SK-N-SH (cell line): ENCODE data around the gene DEFB114. TPM values are rescaled to one million over a fixed set of nuclear protein-coding genes. Genes with fewer than 3 reads are reported as not detected.

Experiments
- CTCF ChIA-PET: fragments of 300-600, 350-600 bp; formaldehyde crosslinking; extraction: SDS; loops from one replicate; lab custom pipeline; 2021; lab: Yijun Ruan, JAX
- POLR2A ChIA-PET: fragments of 350-600 bp; sonication (Branson Sonifier 250); formaldehyde crosslinking; extraction: SDS; loops from one replicate; lab custom pipeline; 2020; ENCODE audit warnings: antibody characterized with exemption, inconsistent platforms; lab: Yijun Ruan, JAX
- DNase-seq: peaks from one replicate; pipeline ENCODE4 v3.0.0; 2012
- H2AFZ ChIP-seq: fragments of 200-600 bp; sonication (generic); 2 replicates; pipeline ENCODE4 v1.8.1; 2016; ENCODE audit warnings: antibody characterized with exemption, mild to moderate bottlenecking, low read depth
- H3F3A ChIP-seq: fragments of 200-600 bp; sonication (generic); replicated peaks from 2 replicates; pipeline ENCODE3; 2016; ENCODE audit warnings: antibody characterized with exemption, mild to moderate bottlenecking; ENCODE audit not compliant: insufficient read depth
- H3K27ac ChIP-seq, 2 experiments: fragments of 200-500 bp in 1 of 2; fragments of 200-600 bp in 1 of 2; sonication (Bioruptor generic) in 1 of 2; sonication (generic), shearing (Covaris generic) in 1 of 2; 2 replicates each; pipeline versions ENCODE4 v1.5.1 to v1.6.1; 2014 to 2016; ENCODE audit warnings: low read depth in 2 of 2, inconsistent platforms in 1 of 2, low read length in 1 of 2, mild to moderate bottlenecking in 1 of 2, mixed read lengths in 1 of 2
- H3K27me3 ChIP-seq: fragments of 200-600 bp; sonication (generic), shearing (Covaris generic); 2 replicates; pipeline ENCODE4 v1.6.1; 2016; ENCODE audit warnings: mixed run types; ENCODE audit not compliant: insufficient read depth
- H3K36me3 ChIP-seq, 2 experiments: fragments of 200-500 bp in 1 of 2; fragments of 200-600 bp in 1 of 2; sonication (Bioruptor generic) in 1 of 2; sonication (generic) in 1 of 2; replicated peaks in 1 of 2; 2 replicates each; pipeline versions ENCODE3 to v1.5.1; 2014 to 2016; ENCODE audit warnings: low read length in 1 of 2, mild to moderate bottlenecking in 1 of 2; ENCODE audit not compliant: insufficient read depth in 2 of 2, control insufficient read depth in 1 of 2
- H3K4me1 ChIP-seq, 2 experiments: fragments of 200-500 bp in 1 of 2; fragments of 200-600 bp in 1 of 2; sonication (Bioruptor generic) in 1 of 2; sonication (generic), shearing (Covaris generic) in 1 of 2; 2 replicates each; pipeline versions ENCODE4 v1.5.1 to v1.6.1; 2014 to 2016; ENCODE audit warnings: low read depth in 1 of 2, low read length in 1 of 2, mixed run types in 1 of 2; ENCODE audit not compliant: insufficient read depth in 2 of 2, control insufficient read depth in 1 of 2
- H3K4me2 ChIP-seq: fragments of 200-600 bp; sonication (generic), shearing (Covaris generic); 2 replicates; pipeline ENCODE4 v1.6.1; 2017; ENCODE audit warnings: mixed run types
- H3K4me3 ChIP-seq, 2 experiments: fragments of 200-500 bp in 1 of 2; fragments of 200-600 bp in 1 of 2; sonication (Bioruptor generic) in 1 of 2; sonication (generic), shearing (Covaris generic) in 1 of 2; 2 replicates each; pipeline versions ENCODE4 v1.5.1 to v1.8.1; 2014 to 2016; ENCODE audit warnings: low read depth in 2 of 2, inconsistent platforms in 1 of 2, low read length in 1 of 2, mild to moderate bottlenecking in 1 of 2, mixed read lengths in 1 of 2, moderate library complexity in 1 of 2
- H3K79me2 ChIP-seq: fragments of 200-600 bp; sonication (generic); 2 replicates; pipeline ENCODE4 v1.8.1; 2017; ENCODE audit warnings: mild to moderate bottlenecking; ENCODE audit not compliant: insufficient read depth
- H3K9ac ChIP-seq: fragments of 200-600 bp; sonication (generic); 2 replicates; pipeline ENCODE4 v1.6.1; 2017; ENCODE audit warnings: mixed run types
- H3K9me2 ChIP-seq: fragments of 200-600 bp; sonication (generic); 2 replicates; pipeline ENCODE4 v1.6.1; 2017; ENCODE audit warnings: mixed run types
- H3K9me3 ChIP-seq: fragments of 200-600 bp; sonication (generic); 2 replicates; pipeline ENCODE4 v1.6.1; 2017; ENCODE audit warnings: mixed run types, mild to moderate bottlenecking, moderate library complexity
- H4K20me1 ChIP-seq: fragments of 200-600 bp; sonication (generic); 2 replicates; pipeline ENCODE4 v1.6.1; 2017; ENCODE audit warnings: mild to moderate bottlenecking, mixed run types; ENCODE audit not compliant: insufficient read depth
- CTCF ChIP-seq: fragments of 200-600 bp; sonication (generic); IDR thresholded peaks from 2 replicates; pipeline ENCODE4 v1.6.1; 2017; ENCODE audit warnings: antibody characterized with exemption, mild to moderate bottlenecking, moderate library complexity
- EP300 ChIP-seq, 2 experiments: IDR thresholded peaks; 2 replicates each; pipeline versions ENCODE4 v1.4.0 to v1.6.1; 2012; ENCODE audit warnings: borderline replicate concordance in 1 of 2, low read depth in 1 of 2, low read length in 1 of 2
- EZH2phosphoT487 ChIP-seq: fragments of 200-600 bp; sonication (generic); IDR thresholded peaks from 2 replicates; pipeline ENCODE4 v1.6.1; 2017; ENCODE audit warnings: low read depth, mixed run types, mild to moderate bottlenecking, antibody characterized with exemption, moderate library complexity, borderline replicate concordance
- FOXJ3 ChIP-seq: sonication (generic); formaldehyde crosslinking; IDR thresholded peaks from 2 replicates; pipeline ENCODE4 v1.5.1; 2020; ENCODE audit warnings: mild to moderate bottlenecking, missing genetic modification reagents
- FOXM1 ChIP-seq: IDR thresholded peaks from 2 replicates; pipeline ENCODE4 v1.4.0; 2012; ENCODE audit warnings: low read depth, mild to moderate bottlenecking
- GABPA ChIP-seq: IDR thresholded peaks from 2 replicates; pipeline ENCODE4 v1.4.0; 2012; ENCODE audit warnings: low read depth, mild to moderate bottlenecking
- GATA2 ChIP-seq: sonication (generic); formaldehyde crosslinking; IDR thresholded peaks from 2 replicates; pipeline ENCODE4 v1.5.0; 2020; ENCODE audit warnings: mild to moderate bottlenecking, missing genetic modification reagents
- MXI1 ChIP-seq: IDR thresholded peaks from 2 replicates; pipeline ENCODE4 v1.6.1; 2012; ENCODE audit warnings: mild to moderate bottlenecking, low read depth, low read length, improper control_type of control experiment
- NFIC ChIP-seq: IDR thresholded peaks from 2 replicates; pipeline ENCODE4 v1.4.0; 2012; ENCODE audit warnings: borderline replicate concordance
- PBX3 ChIP-seq: IDR thresholded peaks from 2 replicates; pipeline ENCODE4; 2012
- RAD21 ChIP-seq: IDR thresholded peaks from 2 replicates; pipeline ENCODE4 v1.6.1; 2012; ENCODE audit warnings: mild to moderate bottlenecking, low read length
- RFX5 ChIP-seq: IDR thresholded peaks from 2 replicates; pipeline ENCODE4 v1.6.1; 2012; ENCODE audit warnings: mild to moderate bottlenecking, improper control_type of control experiment, low read length
- TCF12 ChIP-seq: IDR thresholded peaks from 2 replicates; pipeline ENCODE4 v1.4.0; 2012
- TEAD4 ChIP-seq: IDR thresholded peaks from 2 replicates; pipeline ENCODE4 v1.4.0; 2012; ENCODE audit warnings: mild to moderate bottlenecking, borderline replicate concordance; ENCODE audit not compliant: insufficient read depth
- USF1 ChIP-seq: IDR thresholded peaks from 2 replicates; pipeline ENCODE4 v1.4.0; 2012; ENCODE audit warnings: low read depth, borderline replicate concordance
- USF2 ChIP-seq: fragments of 150-350 bp; IDR thresholded peaks from 2 replicates; pipeline ENCODE4 v1.6.1; 2017; ENCODE audit warnings: antibody characterized with exemption, low read length, low read depth, borderline replicate concordance
- ZBTB33 ChIP-seq: IDR thresholded peaks from 2 replicates; pipeline ENCODE4 v1.4.0; 2012; ENCODE audit warnings: low read depth, borderline replicate concordance
- WGBS: methylation state at CpG from one replicate; pipeline ENCODE4 v1.1.6; 2017; ENCODE audit warnings: low lambda C conversion rate; 5-methylcytosine and 5-hydroxymethylcytosine counted together
- polyA plus RNA-seq, 3 experiments: library from polyadenylated mRNA; depleted of rRNA; stranded (reverse); fragments of >200 nt; gene quantifications; 2 replicates each; pipeline ENCODE4 v1.2.3, GENCODE V29; 2012
- TF ChIP-seq, protein P1 (sequence below): IDR thresholded peaks from 2 replicates; pipeline ENCODE4 v1.6.1; 2012; ENCODE audit warnings: mild to moderate bottlenecking, low read depth, low read length, moderate library complexity

The DEFB114 gene
- polyA plus RNA-seq, 1 of the 3 experiments (the other 2 are of a cell fraction), result not detected

- peaks cover 0 to 3% of the 10 kb centered on the region in 2 experiments; a peak in 1 of 4 replicates for H3K4me1 ChIP-seq
- no peak overlapping the region for H3K27ac ChIP-seq
- no peak overlapping the region for H2AFZ ChIP-seq
- ChIA-PET POLR2A (no interaction called here), CTCF (interaction anchor here (0.5 kb wide), 1 partner anchor 623 kb away, joined by 3 read pairs; no protein-coding TSS in a partner anchor)
- H3K4me2 ChIP-seq, result no peak overlapping the region
- no peaks in the 10 kb centered on the region for H3K27me3 ChIP-seq
- no peaks in the 10 kb centered on the region for H3K9me2 ChIP-seq
- peak; percentile 26 for DNase-seq
- H3K79me2 ChIP-seq, result no peaks in the 10 kb centered on the region
- TF ChIP-seq FOXJ3 (CRISPR knock-in tag) (no peak), USF1 (no peak), TEAD4 (no peak), GABPA (no peak), RFX5 (no peak), EZH2phosphoT487 (no peak), NFIC (peak; percentile 35), RAD21 (no peak), EP300 (IDR thresholded peaks at IDR 0.05; ENCODE audit: borderline replicate concordance in 1 of 2, low read depth in 1 of 2, low read length in 1 of 2) (peak in 1 of 2 experiments; percentile 33; a peak in 1 of 4 replicates), ZBTB33 (no peak), TCF12 (peak; percentile 28; the same call in 1 of the 2 replicates), PBX3 (0 out of 2 replicates have a peak, but pooled peaks have one; percentile 22), GATA2 (peak; percentile 79), FOXM1 (no peak), MXI1 (no peak), CTCF (no peak), USF2 (no peak)
- TF ChIP-seq, protein P1, sequence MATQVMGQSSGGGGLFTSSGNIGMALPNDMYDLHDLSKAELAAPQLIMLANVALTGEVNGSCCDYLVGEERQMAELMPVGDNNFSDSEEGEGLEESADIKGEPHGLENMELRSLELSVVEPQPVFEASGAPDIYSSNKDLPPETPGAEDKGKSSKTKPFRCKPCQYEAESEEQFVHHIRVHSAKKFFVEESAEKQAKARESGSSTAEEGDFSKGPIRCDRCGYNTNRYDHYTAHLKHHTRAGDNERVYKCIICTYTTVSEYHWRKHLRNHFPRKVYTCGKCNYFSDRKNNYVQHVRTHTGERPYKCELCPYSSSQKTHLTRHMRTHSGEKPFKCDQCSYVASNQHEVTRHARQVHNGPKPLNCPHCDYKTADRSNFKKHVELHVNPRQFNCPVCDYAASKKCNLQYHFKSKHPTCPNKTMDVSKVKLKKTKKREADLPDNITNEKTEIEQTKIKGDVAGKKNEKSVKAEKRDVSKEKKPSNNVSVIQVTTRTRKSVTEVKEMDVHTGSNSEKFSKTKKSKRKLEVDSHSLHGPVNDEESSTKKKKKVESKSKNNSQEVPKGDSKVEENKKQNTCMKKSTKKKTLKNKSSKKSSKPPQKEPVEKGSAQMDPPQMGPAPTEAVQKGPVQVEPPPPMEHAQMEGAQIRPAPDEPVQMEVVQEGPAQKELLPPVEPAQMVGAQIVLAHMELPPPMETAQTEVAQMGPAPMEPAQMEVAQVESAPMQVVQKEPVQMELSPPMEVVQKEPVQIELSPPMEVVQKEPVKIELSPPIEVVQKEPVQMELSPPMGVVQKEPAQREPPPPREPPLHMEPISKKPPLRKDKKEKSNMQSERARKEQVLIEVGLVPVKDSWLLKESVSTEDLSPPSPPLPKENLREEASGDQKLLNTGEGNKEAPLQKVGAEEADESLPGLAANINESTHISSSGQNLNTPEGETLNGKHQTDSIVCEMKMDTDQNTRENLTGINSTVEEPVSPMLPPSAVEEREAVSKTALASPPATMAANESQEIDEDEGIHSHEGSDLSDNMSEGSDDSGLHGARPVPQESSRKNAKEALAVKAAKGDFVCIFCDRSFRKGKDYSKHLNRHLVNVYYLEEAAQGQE, result no peak
- no peak overlapping the region for H3K4me3 ChIP-seq
- WGBS, result 0% methylated on average over 3 of the region's 3 CpGs
- H3F3A ChIP-seq, result no peaks in the 10 kb centered on the region
- no peak overlapping the region for H3K9ac ChIP-seq
- no peaks in the 10 kb centered on the region for H4K20me1 ChIP-seq
- H3K36me3 ChIP-seq, result no peaks in the 10 kb centered on the region
- H3K9me3 ChIP-seq, result no peaks in the 10 kb centered on the region
These were observed 48.9 kb downstream of the DEFB114 start for GRCh38 chr6:49915035-49915434.
